CD4-positive, alpha-beta T cell treated with Interleukin-12 subunit alpha and Interleukin-12 subunit beta, for 1 hour (primary cell): Measurements from ENCODE around the gene OSTM1.
"Not testable (repeated sequence)": the region's sequence is repeated elsewhere in the genome, so short reads cannot be mapped to it uniquely, and the experiment has no call there.

Experiments used
- DNase-seq: peaks from one replicate; pipeline ENCODE4 v3.0.0-alpha.2; 2020

The OSTM1 gene

DNA sequence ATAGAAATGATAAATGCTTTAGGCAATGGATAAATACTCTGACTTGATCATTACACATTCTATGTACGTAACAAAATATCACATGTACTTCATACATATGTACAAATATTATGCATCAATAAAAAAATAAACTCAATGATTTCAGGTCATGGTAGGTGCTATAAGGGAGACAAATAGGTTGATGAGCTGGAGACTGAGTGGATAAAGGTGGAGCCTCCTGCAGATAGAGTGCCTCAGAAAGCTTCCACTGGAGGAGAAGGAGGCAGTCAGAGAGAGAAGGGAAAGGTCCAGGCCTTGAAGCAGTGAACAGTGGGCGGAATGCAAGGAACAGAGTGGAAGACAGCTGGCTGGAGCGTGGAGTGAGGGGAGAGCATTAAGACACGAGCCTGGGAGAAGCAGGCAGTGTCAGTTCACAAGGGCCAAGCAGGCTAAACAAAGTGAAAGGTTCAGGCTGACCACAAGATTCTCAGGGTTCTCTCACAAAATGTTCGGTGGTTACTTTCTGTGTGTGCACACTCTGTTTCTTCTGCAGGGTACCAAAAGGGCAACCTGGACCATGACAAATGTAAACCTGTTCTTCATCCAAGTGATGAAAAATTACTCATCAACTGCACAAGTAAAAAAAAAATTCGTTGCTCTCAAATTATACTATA, 60.6 kb downstream of the OSTM1 start:
- no peak for DNase-seq

DNA sequence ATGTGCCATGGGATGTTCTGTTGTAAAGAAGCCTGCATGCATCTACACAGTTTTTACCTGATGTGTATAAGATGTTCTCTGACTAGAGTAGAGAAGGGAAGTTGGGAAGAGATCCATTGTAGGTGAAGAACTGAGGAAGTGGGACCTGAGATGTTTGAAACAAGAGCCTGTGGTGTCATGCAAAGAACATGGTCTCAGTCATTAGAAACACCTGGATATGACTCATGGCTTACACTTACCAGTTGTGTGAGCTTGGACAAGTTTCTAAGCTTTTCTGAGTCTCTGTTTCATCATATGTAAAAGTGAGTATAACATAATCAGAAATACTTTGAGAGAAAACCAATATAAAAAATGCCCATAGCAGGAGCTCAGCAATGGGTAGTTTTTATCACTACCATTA, 64.6 kb downstream of the OSTM1 start:
- DNase-seq: no peak

DNA sequence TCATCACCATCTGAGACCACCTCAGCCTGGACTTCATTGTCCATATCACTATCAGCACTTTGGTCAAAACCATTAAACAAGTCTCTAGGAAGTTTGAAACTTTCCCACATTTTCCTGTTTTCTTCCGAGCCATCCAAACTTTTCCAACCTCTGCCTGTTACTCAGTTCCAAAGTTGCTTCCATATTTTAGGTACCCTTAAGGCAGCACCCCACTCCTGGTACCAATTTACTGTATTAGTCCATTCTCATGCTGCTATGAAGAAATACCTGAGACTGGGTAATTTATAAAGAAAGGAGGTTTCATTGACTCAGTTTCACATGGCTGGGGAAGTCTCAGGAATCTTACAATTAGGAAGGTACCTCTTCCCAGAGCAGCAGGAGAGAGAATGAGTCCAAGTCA, 65.3 kb downstream of the OSTM1 start:
- DNase-seq: not testable (repeated sequence)

DNA sequence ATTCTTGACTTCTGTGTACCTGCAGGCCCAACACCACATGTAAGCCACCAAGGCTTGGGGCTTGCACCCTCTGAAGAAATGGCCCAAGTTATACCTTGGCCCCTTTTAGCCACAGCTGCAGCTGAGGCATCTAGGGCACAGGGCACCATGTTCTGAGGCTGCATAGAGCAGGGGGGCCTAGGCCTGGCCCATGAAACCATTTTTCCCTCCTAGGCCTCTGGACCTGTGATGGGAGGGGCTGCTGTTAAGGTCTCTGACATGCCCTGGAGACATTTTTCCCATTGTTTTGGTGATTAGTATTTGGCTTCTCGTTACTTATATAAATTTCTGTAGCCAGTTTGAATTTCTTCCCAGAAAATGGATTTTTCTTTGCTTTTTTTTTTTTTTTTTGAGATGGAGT, 66.2 kb downstream of the OSTM1 start:
- no peak for DNase-seq

DNA sequence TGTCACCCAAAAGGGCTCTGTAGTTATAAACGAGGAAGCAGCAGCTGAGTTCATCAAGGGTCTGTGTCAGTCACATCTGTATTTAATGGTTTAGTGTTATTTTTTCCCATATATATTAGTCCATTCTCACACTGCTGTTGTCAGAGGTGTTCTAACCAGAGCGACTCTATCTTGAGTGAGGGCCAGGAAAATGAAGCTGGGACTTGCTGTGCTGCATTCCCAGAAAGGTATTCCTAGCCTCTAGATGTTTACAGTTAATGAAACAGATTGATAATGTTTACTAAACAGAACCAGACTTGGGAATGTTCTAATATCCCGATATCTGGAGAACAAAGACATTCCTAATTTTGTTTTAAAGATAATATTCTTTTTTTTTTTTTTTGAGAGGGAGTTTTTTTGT, 68.6 kb downstream of the OSTM1 start:
- no peak for DNase-seq

DNA sequence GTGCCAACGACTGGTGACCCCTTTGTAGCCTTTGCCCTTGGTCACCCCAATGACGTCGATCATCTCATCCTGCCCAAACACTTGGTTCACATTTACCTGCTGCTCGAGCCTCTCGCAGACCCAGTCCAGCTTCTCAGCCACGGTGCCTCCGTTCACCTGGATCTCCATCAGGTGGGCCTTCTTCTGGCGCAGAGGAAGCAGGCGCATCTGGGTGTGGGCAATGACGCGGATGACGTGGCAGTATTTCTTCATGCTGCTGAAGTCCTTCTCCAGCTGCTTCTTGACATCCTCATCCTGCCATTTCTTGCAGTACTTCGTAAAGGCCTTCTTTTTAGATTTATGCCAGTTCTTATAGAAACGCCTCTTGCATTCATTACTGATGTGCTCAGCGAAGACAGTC, 69.7 kb downstream of the OSTM1 start:
- no peak for DNase-seq

DNA sequence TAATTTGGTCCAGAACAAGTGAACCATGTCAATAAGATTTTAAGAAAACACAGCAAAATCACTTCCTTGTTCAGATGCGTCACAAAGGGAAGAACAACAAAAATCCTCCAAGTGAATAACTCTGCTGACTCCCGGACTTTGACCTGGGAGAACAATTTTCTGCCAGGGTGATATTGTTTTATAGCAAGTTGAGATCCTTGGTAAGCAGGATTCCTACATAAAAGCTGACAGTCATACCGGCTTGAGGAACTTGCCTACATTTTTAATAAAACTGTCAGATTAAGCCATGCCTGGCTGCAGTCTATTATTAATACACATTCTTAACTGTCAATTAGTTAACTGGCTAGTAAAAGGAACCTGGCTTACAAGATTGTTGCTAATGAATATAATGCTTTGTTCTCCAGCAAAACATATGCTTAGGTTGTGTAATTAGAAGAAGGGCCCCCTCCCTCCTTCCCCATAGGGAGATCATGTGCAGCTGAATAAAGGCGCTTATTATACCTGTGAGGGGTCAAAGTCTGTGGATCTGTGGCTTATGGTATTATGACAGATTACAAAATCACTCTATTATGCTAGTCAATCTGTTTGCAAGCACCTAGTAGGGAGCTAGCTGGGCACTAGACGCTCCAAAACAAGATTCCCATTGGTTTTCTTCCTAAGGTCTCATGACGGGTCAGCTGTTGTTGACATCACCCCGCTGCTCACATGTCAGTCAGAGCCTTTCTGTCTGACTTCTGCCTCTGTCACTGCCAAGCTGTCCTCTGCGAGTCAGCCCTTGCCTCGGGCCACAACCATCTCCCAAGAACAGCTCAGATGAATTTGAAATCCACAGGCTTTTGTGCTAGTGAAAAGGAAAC, 71.9 kb downstream of the OSTM1 start:
- no peak for DNase-seq

DNA sequence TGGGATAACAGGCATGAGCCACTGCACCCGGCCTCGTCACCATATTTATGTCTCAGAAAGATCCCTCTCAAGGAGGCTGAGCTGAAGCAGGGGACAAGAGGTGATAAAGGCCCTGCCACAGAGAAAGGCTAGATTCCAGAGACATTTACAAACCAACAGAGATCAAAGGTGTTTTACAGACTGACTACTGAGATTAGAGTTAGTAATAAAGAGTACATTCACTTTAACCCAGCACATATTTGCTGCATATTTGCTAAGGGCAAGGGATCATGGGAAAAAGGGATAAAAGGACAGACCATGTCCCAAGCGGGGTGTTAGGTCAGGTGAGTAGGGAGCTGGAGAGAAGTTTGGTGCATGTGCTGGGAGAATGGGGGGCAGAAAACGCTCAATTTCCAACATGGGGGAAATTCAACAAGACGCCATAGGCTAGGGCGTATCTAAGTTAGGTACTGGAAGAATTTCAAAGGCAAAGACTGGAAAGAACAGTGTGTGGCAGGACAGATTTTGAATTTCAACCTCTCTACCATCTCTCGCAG, 72.8 kb downstream of the OSTM1 start:
- DNase-seq: no peak

DNA sequence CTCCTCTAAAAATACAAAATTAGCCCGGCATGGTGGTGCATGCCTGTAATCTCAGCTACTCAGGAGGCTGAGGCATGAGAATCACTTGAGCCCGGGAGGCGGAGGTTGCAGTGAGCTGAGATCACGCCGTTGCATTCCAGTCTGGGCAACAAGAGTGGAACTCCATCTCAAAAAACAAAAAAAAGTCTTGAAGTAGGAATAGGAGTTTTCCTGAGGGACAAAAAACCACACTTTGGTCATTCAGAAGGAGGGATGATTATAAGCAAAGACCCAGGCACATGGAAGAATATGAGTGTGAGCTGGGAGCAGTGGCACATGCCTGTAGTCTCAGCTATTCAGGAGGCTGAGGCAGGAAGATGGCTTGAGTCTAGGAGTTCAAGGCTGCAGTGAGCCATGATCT, 74.3 kb downstream of the OSTM1 start:
- not testable (repeated sequence) for DNase-seq

DNA sequence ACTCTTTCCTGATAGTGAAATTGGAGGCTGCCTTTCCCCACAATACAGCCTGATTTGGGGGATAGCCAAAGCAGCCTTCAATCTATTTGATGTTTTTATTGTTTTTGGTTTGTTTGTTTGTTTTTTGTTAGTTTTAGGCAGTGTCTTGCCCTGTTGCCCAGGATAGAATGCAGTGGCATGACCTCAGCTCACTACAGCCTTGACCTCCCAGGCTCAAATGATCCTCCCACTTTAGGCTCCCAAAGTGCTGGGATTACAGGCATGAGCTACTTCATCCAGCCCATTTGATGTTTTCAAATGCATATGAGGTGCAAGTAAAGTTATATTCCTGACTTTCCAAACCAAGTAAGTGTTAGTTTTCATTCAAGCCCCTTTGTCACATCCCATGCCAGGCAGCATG, 75.2 kb downstream of the OSTM1 start:
- DNase-seq: no peak

DNA sequence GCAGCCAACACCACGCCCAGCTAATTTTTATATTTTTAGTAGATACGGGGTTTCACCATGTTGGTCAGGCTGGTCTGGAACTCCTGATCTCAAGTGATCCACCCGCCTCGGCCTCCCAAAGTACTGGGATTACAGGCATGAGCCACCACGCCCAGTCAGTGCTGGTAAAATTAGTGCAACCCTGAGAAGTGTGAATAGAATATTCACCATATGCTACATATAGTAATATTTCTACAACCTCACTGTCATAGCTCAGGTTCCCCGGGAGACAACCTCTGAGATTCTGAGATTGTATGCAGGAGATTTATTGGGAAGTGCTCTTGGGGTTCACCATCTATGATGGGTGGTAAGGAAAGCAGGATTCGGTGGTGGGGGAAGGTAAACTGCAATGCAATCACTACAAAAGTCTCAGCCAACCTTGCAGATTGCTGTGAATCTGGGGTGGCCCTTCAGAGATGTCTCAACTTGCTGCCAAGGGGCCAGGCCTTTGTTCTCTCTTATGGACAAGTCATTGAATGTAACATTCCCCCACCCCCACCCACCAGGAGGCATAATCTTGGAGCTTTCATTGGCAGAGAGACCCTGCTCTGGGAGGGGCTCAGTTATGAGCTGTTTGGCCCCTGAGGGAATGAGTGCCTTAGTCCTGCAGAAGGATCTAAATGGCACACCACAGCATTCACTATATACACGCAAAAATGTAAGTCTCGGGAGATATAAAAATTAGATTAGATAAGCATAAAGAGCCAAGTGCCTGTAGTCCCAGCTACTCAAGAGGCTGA, 82.6 kb downstream of the OSTM1 start:
- DNase-seq: no peak
